AG10803 (cell line): ENCODE results near the gene EPS15.
"Not testable (repeated sequence)": the region's sequence is repeated elsewhere in the genome, so short reads cannot be mapped to it uniquely, and the experiment has no call there.

Source experiments
- DNase-seq: peaks from one replicate; pipeline ENCODE4 v3.0.0; 2010; ENCODE audit warnings: low read depth
- H3K4me3 ChIP-seq: 2 replicates; pipeline ENCODE4 v1.5.1; 2011; ENCODE audit warnings: mild to moderate bottlenecking, low read length, control low read depth
- TF ChIP-seq, protein P1 (sequence below): conservative IDR thresholded peaks from 2 replicates; pipeline ENCODE4 v1.5.1; 2011; ENCODE audit warnings: mild to moderate bottlenecking, low read length, control low read depth, inconsistent platforms

Gene EPS15

DNA sequence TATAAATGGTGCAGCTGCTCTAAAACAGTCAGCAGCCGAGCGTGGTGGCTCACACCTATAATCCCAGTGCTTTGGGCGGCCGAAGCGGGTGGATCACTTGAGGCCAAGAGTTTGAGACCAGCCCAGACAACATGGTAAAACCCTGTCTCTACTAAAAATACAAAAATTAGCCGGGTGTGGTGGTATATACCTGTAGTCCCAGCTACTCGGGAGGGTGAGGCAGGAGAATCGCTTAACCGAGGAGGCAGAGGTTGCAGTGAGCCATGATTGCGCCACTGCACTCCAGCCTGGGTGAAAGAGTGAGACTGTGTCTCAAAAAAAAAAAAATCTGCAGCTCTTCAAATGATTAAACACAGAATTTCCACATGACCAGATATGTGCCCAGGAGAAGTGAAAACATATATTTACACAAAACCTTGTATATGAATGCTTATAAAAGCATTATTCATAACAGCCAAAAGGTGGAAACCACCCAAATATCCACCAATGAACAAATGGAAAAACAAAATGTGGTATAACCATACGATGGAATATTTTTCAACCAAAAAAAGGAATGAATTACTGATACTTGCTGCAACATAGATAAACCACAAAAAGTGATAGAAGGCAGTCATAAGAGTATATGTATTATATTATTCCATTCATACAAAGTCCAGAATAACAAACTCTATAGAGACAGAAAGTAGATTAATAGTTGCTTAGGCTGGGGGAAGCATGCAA lies 14.1 kb downstream of the EPS15 start:
- TF ChIP-seq, protein P1, sequence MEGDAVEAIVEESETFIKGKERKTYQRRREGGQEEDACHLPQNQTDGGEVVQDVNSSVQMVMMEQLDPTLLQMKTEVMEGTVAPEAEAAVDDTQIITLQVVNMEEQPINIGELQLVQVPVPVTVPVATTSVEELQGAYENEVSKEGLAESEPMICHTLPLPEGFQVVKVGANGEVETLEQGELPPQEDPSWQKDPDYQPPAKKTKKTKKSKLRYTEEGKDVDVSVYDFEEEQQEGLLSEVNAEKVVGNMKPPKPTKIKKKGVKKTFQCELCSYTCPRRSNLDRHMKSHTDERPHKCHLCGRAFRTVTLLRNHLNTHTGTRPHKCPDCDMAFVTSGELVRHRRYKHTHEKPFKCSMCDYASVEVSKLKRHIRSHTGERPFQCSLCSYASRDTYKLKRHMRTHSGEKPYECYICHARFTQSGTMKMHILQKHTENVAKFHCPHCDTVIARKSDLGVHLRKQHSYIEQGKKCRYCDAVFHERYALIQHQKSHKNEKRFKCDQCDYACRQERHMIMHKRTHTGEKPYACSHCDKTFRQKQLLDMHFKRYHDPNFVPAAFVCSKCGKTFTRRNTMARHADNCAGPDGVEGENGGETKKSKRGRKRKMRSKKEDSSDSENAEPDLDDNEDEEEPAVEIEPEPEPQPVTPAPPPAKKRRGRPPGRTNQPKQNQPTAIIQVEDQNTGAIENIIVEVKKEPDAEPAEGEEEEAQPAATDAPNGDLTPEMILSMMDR, result no peak
- no peak for DNase-seq
- no peak overlapping the region for H3K4me3 ChIP-seq

DNA sequence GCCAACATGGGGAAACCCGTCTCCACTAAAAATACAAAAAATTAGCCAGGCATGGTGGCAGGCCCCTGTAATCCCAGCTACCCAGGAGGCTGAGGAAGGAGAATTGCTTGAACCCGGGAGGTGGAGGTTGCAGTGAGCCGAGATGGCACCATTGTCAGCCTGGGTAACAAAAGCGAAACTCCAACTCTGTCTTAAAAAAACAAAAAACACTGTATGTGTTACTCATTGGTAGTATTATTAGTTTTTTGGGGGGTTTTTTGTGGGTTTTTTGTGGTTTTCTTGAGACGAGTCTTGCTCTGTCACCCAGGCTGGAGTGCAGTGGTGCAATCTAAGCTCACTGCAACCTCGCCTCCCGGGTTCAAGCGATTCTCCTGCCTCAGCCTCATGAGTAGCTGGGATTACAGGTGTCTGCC lies 17.8 kb downstream of the EPS15 start:
- not testable (repeated sequence) for H3K4me3 ChIP-seq, DNase-seq

DNA sequence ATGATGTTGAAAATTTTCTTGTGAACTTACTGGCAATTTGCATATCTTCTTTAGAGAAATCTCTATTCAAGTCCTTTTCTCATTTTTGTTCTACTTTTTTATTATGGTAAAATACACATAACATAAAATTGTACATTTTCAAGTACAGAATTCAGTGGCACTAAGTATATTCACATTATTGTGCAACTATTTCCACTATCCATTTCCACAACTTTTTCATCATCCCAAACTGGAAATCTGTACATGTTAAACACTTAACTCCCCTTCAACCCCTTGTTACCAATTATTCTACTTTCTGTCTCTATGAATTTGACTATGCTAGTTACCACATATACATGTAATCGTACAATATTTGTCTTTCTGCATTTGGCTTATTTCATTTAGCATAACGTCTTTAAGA lies 19.4 kb downstream of the EPS15 start:
- H3K4me3 ChIP-seq, result no peak overlapping the region
- no peak for DNase-seq
- TF ChIP-seq, protein P1, result no peak

DNA sequence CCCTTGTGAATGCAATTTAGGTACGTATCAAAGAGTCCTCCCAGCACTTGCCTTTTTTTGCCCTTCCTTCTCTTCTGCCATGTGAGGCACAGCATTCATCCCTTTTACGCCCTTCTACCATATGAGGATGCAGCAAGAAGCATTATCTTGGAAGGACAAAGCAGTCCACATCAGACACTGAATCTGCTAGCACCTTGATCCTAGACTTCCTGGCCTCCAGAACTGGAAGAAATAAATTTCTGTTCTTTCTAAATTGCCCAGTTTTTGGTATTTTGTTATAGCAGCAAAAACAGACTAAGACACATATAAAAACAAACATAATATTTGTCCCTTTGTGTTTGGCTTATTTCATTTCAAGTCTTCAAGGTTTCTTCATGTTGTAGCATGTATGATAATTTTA lies 20.1 kb downstream of the EPS15 start:
- TF ChIP-seq, protein P1, result no peak
- H3K4me3 ChIP-seq, result no peak overlapping the region
- DNase-seq, result no peak

DNA sequence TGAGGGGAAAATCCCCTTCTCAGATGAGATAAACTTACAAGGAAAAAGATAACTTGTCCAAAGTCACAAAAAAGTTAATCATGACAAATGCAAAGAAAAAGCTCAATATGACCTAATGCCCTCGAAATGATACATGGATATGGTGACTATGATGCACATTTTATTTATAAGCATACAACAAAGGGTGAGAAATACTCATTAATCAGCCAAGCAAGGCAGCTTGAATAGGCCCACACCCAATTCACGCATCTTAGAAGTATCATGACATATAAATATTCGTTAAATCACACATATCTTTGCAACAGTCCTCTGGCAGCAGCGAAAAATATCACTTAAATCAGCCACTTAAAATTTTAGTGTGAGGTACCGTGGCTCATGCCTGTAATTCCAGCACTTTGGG lies 21.7 kb downstream of the EPS15 start:
- TF ChIP-seq, protein P1, result no peak
- no peak overlapping the region for H3K4me3 ChIP-seq
- no peak for DNase-seq

- TF ChIP-seq, protein P1, result no peak
Measured at GRCh38 chr1:51494138-51494830, 24.8 kb downstream of the EPS15 start.

GRCh38 chr1:51491166-51491981 lies 27.7 kb downstream of the EPS15 start:
- H3K4me3 ChIP-seq, result no peak overlapping the region
- TF ChIP-seq, protein P1, result no peak
- DNase-seq, result no peak

More at GRCh38 chr1:51494138-51494830, 24.8 kb downstream of the EPS15 start:
- DNase-seq, result no peak
- no peak overlapping the region for H3K4me3 ChIP-seq
